ENCODE data around the gene RRAD.
"Not testable (repeated sequence)": the region's sequence is repeated elsewhere in the genome, so short reads cannot be mapped to it uniquely, and the experiment has no call there.

RRAD gene

GRCh38 chr16:66950971-66951790 lies 25.8 kb upstream of the RRAD start:
- DNase-seq (ENCODE audit: low read depth, low spot score) = no peak

GRCh38 chr16:66950437-66950836 lies 25.1 kb upstream of the RRAD start:
- DNase-seq (ENCODE audit: low read depth, low spot score) = no peak

GRCh38 chr16:66949472-66949871 lies 24.1 kb upstream of the RRAD start:
- no peak for DNase-seq (ENCODE audit: low read depth, low spot score)

GRCh38 chr16:66948837-66949225 lies 23.5 kb upstream of the RRAD start:
- no peak for DNase-seq (ENCODE audit: low read depth, low spot score)

GRCh38 chr16:66948134-66948836 lies 22.9 kb upstream of the RRAD start:
- no peak for DNase-seq (ENCODE audit: low read depth, low spot score)

- DNase-seq (ENCODE audit: low read depth, low spot score) = peak; percentile 78
These were observed 22.1 kb upstream of the RRAD start for GRCh38 chr16:66947302-66948065.

GRCh38 chr16:66946974-66947301 lies 21.6 kb upstream of the RRAD start:
- DNase-seq (ENCODE audit: low read depth, low spot score) = no peak

GRCh38 chr16:66946541-66946940 lies 21.2 kb upstream of the RRAD start:
- no peak for DNase-seq (ENCODE audit: low read depth, low spot score)

- no peak for DNase-seq (ENCODE audit: low read depth, low spot score)
These were observed 20.6 kb upstream of the RRAD start for GRCh38 chr16:66945939-66946338.

- DNase-seq (ENCODE audit: low read depth, low spot score) = not testable (repeated sequence)
These were observed 19.6 kb upstream of the RRAD start for GRCh38 chr16:66944971-66945370.

GRCh38 chr16:66944054-66944441 lies 18.7 kb upstream of the RRAD start:
- DNase-seq (ENCODE audit: low read depth, low spot score) = no peak

- no peak for DNase-seq (ENCODE audit: low read depth, low spot score)
These were observed 18.2 kb upstream of the RRAD start for GRCh38 chr16:66943426-66944053.

- DNase-seq (ENCODE audit: low read depth, low spot score) = no peak
These were observed 17.6 kb upstream of the RRAD start for GRCh38 chr16:66942981-66943380.

- no peak for DNase-seq (ENCODE audit: low read depth, low spot score)
These were observed 14.9 kb upstream of the RRAD start for GRCh38 chr16:66940236-66940635.

GRCh38 chr16:66939366-66939765 lies 14.0 kb upstream of the RRAD start:
- DNase-seq (ENCODE audit: low read depth, low spot score) = no peak

- DNase-seq (ENCODE audit: low read depth, low spot score) = no peak
These were observed 12.5 kb upstream of the RRAD start for GRCh38 chr16:66937725-66938337.

GRCh38 chr16:66936889-66937554 lies 11.7 kb upstream of the RRAD start:
- no peak for DNase-seq (ENCODE audit: low read depth, low spot score)

- no peak for DNase-seq (ENCODE audit: low read depth, low spot score)
These were observed 11.1 kb upstream of the RRAD start for GRCh38 chr16:66936462-66936861.

- peak; percentile 34 for DNase-seq (ENCODE audit: low read depth, low spot score)
These were observed 10.1 kb upstream of the RRAD start, which contains the start of gene CES2 for GRCh38 chr16:66935314-66936011. TSS of gene CES2 (plus strand) at chr16:66935516. CDS start at chr16:66935636, 120 bp downstream.

- not testable (repeated sequence) for DNase-seq (ENCODE audit: low read depth, low spot score)
These were observed 9.5 kb upstream of the RRAD start for GRCh38 chr16:66934839-66935313.
